Loucy (cell line): ENCODE measurements around the gene ZNF550.
"Not testable (repeated sequence)": the region's sequence is repeated elsewhere in the genome, so short reads cannot be mapped to it uniquely, and the experiment has no call there.

Experiments used
- H2AFZ ChIP-seq: fragments of 200-600 bp; sonication (generic); 2 replicates; pipeline ENCODE4 v1.6.0; 2016; ENCODE audit warnings: antibody characterized with exemption, mild to moderate bottlenecking, low read length, moderate library complexity
- H3F3A ChIP-seq: fragments of 200-600 bp; 2 replicates; pipeline ENCODE4 v1.6.0; 2016; ENCODE audit warnings: antibody characterized with exemption, low read depth, mild to moderate bottlenecking
- H3K27me3 ChIP-seq: fragments of 200-600 bp; sonication (generic); 2 replicates; pipeline ENCODE4 v1.6.1; 2014; ENCODE audit warnings: low read length, mild to moderate bottlenecking; ENCODE audit not compliant: insufficient read depth, poor library complexity, severe bottlenecking
- H3K36me3 ChIP-seq: fragments of 200-600 bp; sonication (generic); 2 replicates; pipeline ENCODE4 v1.6.1; 2016; ENCODE audit warnings: low read length; ENCODE audit not compliant: insufficient read depth
- H3K4me1 ChIP-seq: fragments of 200-600 bp; sonication (generic); 2 replicates; pipeline ENCODE4 v1.5.1; 2014; ENCODE audit warnings: low read length, mild to moderate bottlenecking; ENCODE audit not compliant: insufficient read depth, poor library complexity, severe bottlenecking
- H3K4me2 ChIP-seq: fragments of 200-600 bp; sonication (generic); 2 replicates; pipeline ENCODE4 v1.6.0; 2014; ENCODE audit warnings: antibody characterized with exemption, low read length, low read depth, mild to moderate bottlenecking; ENCODE audit not compliant: poor library complexity, severe bottlenecking
- H3K4me3 ChIP-seq: fragments of 200-600 bp; sonication (generic); 2 replicates; pipeline ENCODE4 v1.5.1; 2014; ENCODE audit warnings: low read length, mild to moderate bottlenecking, mixed read lengths; ENCODE audit not compliant: poor library complexity, severe bottlenecking
- H3K79me2 ChIP-seq: fragments of 200-600 bp; sonication (generic); 2 replicates; pipeline ENCODE4 v1.6.1; 2014; ENCODE audit warnings: low read length; ENCODE audit not compliant: insufficient read depth
- H3K9ac ChIP-seq: fragments of 200-600 bp; sonication (generic); 2 replicates; pipeline ENCODE4 v1.6.0; 2014; ENCODE audit warnings: mild to moderate bottlenecking, low read depth, low read length, moderate library complexity; ENCODE audit not compliant: poor library complexity, severe bottlenecking
- H3K9me2 ChIP-seq: fragments of 200-600 bp; sonication (generic); replicated peaks from 2 replicates; pipeline ENCODE4 v1.6.1; 2016; ENCODE audit warnings: low read depth, low read length, mixed read lengths
- H3K9me3 ChIP-seq: fragments of 200-600 bp; sonication (generic); 2 replicates; pipeline ENCODE4 v1.6.1; 2014; ENCODE audit warnings: mild to moderate bottlenecking, antibody characterized with exemption, low read length, low read depth; ENCODE audit not compliant: insufficient read depth
- H4K20me1 ChIP-seq: fragments of 200-600 bp; sonication (generic); 2 replicates; pipeline ENCODE4 v1.6.0; 2014; ENCODE audit warnings: antibody characterized with exemption, low read length, mild to moderate bottlenecking; ENCODE audit not compliant: insufficient read depth, poor library complexity, severe bottlenecking
- EZH2phosphoT487 ChIP-seq: fragments of 200-600 bp; IDR thresholded peaks from 2 replicates; pipeline ENCODE4 v1.6.1; 2018; ENCODE audit warnings: antibody characterized with exemption, mild to moderate bottlenecking, moderate library complexity, borderline replicate concordance
- TF ChIP-seq, protein P1 (sequence below): fragments of 200-600 bp; sonication (generic); conservative IDR thresholded peaks from 2 replicates; pipeline ENCODE4 v1.5.1; 2014; ENCODE audit warnings: mild to moderate bottlenecking, antibody characterized with exemption, low read length

Gene ZNF550

DNA sequence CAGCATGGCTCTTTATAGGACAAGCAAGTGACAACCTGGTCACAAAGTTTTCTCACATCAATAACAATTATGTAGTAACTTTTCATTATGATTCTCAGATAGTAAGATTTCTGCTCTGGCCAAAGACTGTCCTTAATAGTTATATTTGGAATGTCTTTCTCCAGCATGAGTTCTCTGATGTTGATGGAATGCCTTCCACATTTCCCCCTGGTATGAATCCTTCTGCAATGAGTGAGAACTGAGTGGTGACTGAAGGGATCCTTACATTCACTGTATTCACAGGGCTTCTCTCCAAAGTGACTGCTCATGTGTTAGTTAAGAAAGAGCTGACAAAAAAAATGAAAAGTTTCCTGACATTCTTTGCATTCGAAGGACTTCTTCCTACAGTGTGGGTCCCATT lies 13.2 kb downstream of the ZNF550 start:
- Histone ChIP-seq H3K9ac (no peak overlapping the region), H3K36me3 (peaks cover 88% of the 10 kb centered on the region), H3K4me3 (no peak overlapping the region), H3K27me3 (no peaks in the 10 kb centered on the region), H2AFZ (no peak overlapping the region), H3K79me2 (no peaks in the 10 kb centered on the region), H3K9me2 (no peaks in the 10 kb centered on the region), H3K4me1 (no peaks in the 10 kb centered on the region), H4K20me1 (no peaks in the 10 kb centered on the region), H3K9me3 (peaks cover 45% of the 10 kb centered on the region; the same call in 1 of the 2 replicates), H3F3A (no peaks in the 10 kb centered on the region), H3K4me2 (no peak overlapping the region)
- TF ChIP-seq EZH2phosphoT487 = no peak

DNA sequence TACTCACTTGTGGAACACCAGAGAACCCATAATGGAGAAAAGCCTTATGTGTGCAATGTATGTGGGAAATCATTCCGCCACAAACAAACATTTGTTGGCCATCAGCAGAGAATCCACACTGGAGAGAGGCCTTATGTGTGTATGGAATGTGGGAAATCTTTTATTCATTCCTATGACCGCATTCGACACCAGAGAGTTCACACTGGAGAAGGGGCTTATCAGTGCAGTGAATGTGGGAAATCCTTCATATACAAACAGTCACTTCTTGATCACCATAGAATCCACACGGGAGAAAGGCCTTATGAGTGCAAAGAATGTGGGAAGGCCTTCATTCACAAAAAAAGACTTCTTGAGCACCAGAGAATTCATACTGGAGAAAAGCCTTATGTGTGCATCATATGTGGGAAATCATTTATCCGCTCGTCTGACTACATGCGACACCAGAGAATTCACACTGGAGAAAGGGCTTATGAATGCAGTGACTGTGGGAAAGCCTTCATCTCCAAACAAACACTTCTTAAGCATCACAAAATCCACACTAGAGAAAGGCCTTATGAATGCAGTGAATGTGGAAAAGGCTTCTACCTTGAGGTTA lies 21.6 kb downstream of the ZNF550 start:
- no peak overlapping the region for H3K9ac ChIP-seq
- TF ChIP-seq, protein P1, sequence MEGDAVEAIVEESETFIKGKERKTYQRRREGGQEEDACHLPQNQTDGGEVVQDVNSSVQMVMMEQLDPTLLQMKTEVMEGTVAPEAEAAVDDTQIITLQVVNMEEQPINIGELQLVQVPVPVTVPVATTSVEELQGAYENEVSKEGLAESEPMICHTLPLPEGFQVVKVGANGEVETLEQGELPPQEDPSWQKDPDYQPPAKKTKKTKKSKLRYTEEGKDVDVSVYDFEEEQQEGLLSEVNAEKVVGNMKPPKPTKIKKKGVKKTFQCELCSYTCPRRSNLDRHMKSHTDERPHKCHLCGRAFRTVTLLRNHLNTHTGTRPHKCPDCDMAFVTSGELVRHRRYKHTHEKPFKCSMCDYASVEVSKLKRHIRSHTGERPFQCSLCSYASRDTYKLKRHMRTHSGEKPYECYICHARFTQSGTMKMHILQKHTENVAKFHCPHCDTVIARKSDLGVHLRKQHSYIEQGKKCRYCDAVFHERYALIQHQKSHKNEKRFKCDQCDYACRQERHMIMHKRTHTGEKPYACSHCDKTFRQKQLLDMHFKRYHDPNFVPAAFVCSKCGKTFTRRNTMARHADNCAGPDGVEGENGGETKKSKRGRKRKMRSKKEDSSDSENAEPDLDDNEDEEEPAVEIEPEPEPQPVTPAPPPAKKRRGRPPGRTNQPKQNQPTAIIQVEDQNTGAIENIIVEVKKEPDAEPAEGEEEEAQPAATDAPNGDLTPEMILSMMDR = no peak
- TF ChIP-seq EZH2phosphoT487 = no peak
- no peak overlapping the region for H2AFZ ChIP-seq
- no peaks in the 10 kb centered on the region for H3K9me2 ChIP-seq
- peaks cover 10% of the 10 kb centered on the region; the same call in 1 of the 2 replicates for H3K79me2 ChIP-seq
- no peaks in the 10 kb centered on the region for H4K20me1 ChIP-seq
- H3K9me3 ChIP-seq = peaks cover 40% of the 10 kb centered on the region; the same call in 1 of the 2 replicates
- H3K36me3 ChIP-seq = peaks cover 81% of the 10 kb centered on the region
- H3K4me3 ChIP-seq = no peak overlapping the region
- no peak overlapping the region for H3K4me2 ChIP-seq
- H3F3A ChIP-seq = no peaks in the 10 kb centered on the region
- H3K4me1 ChIP-seq = no peaks in the 10 kb centered on the region
- no peaks in the 10 kb centered on the region for H3K27me3 ChIP-seq

DNA sequence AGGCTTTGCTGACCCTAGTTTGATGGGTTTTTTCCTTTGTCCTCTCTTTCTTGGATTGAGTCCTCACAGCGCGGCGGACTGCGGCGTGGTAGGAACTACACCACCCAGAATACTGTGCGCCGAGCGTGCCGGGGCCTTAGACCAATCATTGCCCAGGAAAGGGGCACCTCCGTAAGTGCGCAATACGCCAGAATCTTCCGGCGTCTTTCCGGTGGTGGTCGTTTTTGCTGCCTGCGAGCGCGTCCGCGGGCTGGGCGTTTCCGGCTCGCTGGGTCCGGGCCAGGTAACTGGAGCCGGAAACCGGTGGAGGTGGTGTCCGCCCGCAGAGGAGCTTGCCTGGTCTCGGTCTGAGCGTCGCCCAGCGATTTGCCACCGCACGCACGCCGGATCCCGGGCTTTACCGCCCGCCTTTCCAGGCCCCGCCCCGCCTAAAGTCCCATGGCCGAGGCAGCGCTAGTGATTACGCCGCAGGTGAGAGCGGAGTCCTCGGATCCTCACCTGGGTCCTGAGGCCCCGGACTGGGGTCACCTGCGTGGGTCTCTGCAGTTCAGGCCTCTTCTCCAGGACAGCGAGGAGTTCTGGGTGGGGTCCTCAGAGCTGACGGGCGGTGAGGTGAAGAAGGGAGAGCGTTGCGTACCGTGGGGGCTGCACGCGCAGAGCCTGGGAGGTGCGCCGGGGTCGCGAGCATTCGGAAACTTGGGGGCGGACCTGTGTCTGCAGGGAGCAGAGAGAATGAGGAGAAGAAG lies 32.4 kb downstream of the ZNF550 start, which contains the start of gene ZNF549:
TSS of gene ZNF549 (plus strand) at position 221 of the 746 bp plus-strand sequence. CDS start at position 439, 218 bp downstream.
- Histone ChIP-seq H3K9me2 (no peaks in the 10 kb centered on the region), H3K4me2 (peak within 1 kb of the TSS; percentile 93), H2AFZ (peak within 1 kb of the TSS; percentile 96), H3K4me3 (peak within 1 kb of the TSS; percentile 95), H3K36me3 (no peaks in the 10 kb centered on the region; the same call in 1 of the 2 replicates), H3K9ac (peak within 1 kb of the TSS; percentile 91), H3K4me1 (peaks cover 19% of the 10 kb centered on the region), H3F3A (no peaks in the 10 kb centered on the region), H3K79me2 (peaks cover 39% of the 10 kb centered on the region), H3K9me3 (no peaks in the 10 kb centered on the region), H3K27me3 (no peaks in the 10 kb centered on the region), H4K20me1 (peaks cover 8% of the 10 kb centered on the region)
- TF ChIP-seq, protein P1 = no peak
- no peak for TF ChIP-seq EZH2phosphoT487

DNA sequence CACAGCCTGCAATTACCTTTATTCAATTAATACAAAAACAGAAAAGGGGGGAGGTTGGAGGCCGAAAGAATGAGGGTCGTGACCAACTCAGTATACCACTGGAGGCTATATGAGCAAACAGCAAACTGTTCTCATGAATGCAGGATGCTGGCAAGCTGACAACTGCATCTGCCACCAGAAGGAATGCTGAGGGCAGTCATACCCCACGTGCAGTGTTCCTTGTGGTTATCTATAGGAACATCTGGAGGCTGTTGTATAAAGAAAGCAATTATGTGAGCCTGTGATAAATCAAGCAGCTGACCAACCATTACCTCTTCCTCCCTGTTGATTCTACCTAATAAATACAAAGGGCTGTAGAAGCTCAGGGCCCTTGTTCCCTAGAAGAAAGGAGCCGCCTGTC lies 41.6 kb downstream of the ZNF550 start:
- H3K4me2 ChIP-seq, H3K27me3 ChIP-seq, H2AFZ ChIP-seq, H3K4me3 ChIP-seq, H3K9me2 ChIP-seq, H3F3A ChIP-seq, H3K36me3 ChIP-seq, H3K79me2 ChIP-seq, H4K20me1 ChIP-seq, H3K9ac ChIP-seq: not testable (repeated sequence)
- peaks cover 17% of the 10 kb centered on the region; the same call in 1 of the 2 replicates for H3K9me3 ChIP-seq
- peaks cover 15% of the 10 kb centered on the region for H3K4me1 ChIP-seq
